Inflammatory macrophage treated with lipopolysaccharide for 1 hour (primary cell): ENCODE data around the gene CEP131.
A peak's percentile ranks its signal among the peaks of the same experiment; 100 is the strongest.

Source experiments
- DNase-seq, 2 donors: peaks; one replicate each; pipeline ENCODE4 v3.0.0-alpha.2; 2020 to 2022

CEP131 gene

DNA sequence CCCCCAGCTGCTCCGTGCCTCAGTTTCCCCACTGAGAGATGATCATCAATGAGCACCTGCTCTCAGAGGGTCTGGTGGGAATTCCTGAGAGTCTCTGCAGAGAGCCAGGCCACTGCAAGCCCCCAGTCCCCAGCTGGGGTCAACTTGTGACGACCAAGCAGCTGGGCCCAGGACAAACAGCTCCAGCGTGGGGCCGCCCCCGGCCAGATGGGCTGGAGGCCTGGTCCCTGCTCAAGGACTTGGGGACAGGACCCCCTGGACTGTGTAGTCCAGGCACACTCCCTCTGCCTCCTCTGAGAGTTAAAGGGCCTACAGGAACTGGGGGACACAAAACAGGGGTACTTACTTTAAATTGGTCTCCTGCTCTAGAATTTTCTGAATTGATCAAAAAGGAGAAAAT is 40.2 kb downstream of the CEP131 start:
- no peak for DNase-seq

DNA sequence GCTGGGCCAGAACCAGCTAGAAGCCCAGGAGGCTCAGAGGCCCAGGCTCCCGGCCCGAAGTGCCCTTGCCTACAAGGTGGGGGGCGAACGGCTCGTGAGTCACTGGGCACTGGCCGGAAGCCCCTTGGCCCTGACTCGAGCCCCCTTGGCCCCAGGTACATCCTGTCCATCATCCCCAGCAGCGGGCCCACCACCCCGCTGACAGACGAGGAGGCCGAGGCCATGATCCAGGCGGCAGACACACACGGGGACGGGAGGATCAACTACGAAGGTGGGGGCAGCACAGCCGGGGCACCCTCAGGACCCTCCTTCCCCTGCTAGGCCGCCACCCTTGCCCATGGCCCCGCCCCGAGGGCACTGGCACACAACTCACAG is 41.0 kb downstream of the CEP131 start:
- no peak for DNase-seq

DNA sequence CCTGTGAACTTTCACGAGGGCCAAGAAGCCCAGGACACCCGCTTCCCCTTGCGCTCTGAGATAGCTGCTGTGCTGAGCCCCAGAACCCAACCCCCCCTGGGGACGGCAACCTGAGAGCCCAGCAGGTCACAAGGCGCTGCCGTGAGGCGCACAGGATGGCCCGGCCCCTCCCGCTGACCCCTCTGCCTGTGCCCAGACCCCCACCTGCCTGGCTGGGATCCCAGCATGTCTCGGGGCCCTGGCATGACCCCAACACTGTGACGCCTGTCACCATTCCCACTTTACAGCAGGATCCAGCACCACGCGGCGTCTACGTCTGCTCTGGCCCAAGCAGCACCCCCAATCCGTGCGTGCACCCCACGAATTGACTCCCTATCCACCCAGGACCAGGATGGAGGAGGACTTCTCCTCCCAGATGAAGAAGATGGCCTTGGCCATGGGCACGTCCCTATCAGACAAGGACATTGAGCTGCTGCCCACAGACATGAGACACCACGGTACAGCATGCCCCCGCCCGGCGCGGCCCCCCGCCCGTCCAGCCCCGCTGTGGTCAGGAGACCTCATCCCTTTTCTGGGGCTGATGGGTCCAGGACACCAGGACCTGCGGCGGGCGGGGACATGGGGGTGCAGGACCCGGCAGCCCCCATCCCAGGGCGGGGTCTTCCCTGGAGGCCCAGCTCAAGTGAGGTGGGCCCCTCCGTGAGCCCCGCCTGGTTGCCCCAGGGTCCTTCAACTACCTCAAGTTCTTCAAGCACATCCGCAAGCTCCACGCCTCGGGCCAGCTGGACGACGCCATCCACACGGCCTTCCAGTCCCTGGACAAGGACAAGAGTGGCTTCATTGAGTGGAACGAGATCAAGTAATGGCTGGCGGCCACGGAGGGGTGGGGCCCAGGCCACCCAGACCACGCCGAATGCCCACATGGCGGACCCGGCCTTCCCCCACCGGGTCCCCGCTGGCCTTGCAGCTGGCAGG is 41.6 kb downstream of the CEP131 start:
- no peak for DNase-seq

DNA sequence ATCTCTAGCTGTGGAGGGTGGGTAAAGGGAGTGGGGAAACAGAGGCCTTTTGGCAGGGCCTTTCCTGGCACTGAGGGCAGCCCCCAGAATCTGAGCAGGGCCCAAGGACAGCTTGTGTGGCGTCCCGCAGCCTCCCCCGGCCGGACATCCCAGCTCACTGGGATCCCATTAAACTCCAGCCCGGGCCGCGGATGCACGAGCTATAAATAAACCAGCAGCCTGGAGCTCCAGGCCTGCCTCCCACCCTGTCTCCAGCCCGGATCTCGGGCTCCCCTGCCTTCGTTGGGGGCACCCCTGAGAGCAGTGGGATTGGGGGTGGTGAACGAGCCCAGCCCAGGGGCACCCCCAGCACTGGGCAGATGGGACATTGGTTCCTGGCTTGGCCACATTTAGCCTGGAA is 42.9 kb downstream of the CEP131 start:
- DNase-seq: no peak

DNA sequence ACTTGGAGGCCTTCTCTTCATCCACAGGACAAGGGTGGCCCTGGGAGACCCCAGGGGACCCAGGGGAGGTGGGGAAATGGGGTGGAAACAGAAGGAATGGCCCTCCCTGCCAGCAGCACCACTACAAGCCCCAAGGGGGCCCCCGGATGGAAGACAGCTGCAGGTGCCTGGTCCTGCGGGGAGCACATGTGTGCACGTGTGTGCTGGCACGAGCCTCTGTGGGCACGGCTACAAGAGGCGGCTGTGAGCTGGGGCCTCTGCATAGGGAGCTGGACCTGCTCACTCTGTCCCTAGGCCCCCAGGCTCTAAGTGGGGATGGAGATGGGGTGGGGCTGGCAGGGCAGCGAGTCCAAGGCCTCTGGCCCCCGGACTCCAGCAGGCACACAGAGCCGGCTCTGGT is 43.5 kb downstream of the CEP131 start:
- no peak for DNase-seq

DNA sequence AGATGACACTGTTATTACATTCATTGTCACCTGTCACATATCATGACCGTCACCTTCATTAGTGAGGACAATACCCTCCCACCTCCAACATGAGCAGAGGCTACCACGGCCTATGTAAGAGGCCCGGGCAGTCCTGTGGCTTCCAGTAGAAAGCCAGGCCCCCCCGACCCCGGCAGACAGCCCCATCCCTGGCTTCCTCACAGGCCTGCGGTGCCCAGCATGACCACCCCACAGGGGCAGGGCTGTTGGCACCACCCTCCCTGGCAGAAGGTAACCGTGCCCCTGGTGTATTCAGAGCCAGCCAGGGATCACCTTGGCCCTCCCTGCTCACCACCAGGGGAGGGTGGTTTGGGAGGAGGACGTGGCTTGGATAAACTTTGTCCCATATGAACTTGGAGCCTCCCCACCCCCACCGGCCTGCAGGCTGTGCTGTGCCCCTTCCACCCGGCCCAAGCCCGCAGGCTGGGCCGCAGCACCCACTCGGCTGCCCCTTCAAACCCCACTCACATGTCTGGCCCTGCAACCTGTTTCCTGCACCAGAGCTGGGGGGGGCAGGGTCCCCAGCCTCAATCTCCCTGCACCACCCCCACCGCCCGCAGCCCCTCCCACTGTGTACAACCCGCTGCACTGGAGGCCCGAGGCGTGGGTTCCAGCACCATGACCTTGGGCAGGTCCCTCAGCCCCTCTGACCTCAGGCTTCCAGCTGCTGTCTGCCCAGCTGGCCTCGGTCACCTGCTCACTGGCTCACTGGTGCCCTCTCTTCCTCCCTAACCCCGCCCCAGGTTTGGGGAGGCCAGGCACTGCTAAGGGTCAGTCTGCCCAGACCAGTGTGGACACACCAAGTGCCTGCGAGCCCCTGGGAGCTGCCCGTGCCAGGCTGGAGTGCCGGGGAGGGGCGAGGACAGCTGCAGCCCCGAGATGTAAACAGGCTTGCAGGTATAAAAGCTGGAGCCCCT is 44.4 kb downstream of the CEP131 start:
- DNase-seq: no peak

DNA sequence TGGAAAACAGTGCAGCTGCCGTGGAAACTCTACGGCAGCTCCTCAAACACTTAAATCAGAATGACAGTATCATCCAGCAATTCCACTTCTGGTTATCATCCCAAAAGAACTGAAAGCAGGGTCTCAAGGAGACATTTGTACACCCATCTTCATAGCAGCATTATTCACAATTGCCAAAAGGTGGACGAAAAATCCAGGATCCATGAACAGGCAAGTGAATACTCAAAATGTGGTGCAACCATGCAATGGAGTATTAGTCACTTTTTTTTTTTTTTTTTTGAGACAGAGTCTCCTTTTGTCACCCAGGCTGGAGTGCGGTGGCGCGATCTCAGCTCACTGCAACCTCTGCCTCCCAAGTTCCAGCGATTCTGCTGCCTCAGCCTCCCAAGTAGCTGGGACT is 46.1 kb downstream of the CEP131 start:
- DNase-seq: peak in 1 of 2 donors; percentile 43

DNA sequence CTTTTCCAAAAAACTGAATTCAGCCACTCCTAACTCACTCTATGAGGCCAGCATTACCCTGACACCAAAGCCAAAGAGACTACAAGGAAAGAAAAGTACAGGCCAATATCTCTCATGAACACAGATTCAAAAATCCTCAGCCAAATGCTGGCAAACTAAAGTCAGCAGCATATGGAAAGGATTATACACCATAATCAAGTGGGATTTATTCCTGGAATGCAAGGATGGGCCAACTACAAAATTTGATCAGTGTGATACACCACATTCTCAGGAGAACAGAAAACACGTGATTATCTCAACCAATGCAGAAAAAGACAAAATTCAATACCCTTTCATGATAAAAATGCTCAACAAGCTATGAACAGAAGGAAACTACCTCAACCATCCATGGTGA is 49.0 kb downstream of the CEP131 start:
- DNase-seq: no peak

DNA sequence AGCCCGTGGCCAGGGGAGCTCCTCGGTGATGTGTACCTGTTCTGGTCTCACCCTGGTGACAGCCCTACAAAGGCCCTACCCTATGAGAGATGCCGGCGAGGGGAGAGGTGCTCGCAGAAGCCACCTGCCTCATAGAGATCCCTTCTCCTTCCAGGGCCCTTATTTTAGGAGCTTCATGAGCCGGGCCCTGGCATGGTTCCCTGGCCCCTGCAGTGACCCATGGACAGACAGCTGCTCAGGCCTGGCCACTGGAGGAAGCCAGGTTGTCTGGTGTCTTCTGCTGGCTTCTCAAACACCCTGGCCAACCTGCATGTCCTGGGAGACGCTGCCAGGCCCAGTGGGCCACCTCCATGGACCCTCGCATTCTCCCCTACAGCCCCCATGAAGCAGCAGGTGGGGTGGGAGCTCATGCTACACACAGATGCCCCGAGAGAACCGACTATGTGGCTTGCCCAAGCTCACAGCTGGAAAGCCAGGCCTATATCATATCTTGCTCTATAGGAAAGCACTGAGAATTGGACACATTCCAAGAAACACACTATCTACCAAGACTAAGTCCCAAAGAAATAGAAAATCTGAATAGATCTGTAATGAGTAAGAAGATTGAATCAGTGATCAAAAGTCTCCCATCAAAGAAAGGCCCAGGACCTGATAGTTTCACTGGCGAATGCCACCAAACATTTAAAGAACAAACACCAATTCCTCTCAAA is 49.6 kb downstream of the CEP131 start:
- DNase-seq: no peak

DNA sequence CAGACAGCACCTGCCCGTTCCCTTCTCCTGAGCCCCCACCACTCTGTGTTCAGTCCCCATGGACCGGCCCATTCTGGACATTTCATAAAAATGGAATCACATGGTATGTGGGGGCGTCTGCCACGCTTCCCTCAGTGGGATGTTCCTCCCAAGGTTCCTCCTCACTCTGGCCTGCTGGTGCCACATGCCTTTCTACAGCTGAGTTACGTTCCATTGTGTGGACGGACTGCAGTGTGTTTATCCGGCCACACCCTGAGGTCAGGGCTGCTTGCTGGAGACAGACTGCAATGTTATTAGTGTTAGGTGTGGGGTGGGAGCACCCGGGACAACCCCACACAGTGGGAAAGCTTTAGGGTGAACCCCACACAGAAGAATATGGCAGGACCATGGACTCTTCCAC is 50.8 kb downstream of the CEP131 start:
- DNase-seq: peak; percentile 72 to 74

DNA sequence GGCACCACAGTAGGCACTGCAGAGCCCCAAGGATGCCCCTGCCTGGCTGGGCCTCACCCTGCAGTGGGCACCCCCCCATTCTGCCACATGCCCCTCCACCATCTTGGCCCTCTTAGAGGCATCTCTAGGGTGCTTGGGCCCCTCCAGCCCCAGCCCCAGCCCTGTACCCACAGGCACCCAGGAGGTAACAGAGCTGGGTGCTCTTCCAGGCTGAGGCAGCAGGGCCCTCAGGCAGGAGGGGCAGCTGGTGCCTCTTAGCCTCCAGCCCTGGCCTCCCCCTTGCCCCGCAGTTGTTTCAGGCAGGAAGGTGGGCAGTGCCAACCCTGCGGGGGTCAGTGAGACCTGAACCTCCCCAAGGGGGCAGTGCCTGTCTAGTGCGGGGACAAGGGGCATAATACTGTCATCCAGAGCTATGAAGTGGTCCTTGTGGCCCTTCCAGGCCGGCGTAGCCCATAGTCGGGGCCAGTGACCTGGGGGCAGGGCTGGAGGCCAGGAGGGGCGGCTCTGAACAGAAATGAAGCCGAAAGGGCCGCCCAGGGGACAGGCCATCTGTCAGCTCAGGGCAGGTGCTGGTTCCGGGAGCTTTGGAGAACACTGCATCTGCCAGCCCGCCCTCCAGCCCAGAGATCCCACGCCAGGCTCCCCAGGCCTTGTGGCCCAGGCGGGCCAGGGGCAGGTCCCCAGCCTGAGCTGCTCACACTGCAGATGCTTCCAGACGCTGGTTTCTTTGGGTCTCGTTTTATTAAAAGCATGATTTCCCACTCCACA is 51.9 kb downstream of the CEP131 start:
- DNase-seq: no peak

DNA sequence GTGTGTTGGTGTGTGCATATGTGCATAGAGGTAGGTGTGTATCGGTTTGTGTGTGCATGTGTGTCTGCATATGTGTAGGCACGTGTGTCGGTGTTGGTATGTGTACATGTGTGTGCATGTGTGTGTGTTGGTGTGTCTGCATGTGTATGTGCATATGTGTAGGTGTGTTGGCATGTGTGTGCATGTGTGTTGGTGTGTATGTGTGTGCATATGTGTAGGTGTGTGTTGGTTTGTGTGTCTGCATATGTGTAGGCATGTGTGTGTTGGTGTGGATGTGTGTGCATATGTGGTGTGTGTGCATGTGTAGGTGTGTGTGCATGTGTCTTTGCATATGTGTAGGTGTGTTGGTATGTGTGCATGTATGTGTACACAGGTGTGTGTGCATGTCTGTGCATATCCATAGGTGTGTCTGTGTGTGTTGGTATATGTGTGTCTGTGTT is 52.9 kb downstream of the CEP131 start:
- no peak for DNase-seq

DNA sequence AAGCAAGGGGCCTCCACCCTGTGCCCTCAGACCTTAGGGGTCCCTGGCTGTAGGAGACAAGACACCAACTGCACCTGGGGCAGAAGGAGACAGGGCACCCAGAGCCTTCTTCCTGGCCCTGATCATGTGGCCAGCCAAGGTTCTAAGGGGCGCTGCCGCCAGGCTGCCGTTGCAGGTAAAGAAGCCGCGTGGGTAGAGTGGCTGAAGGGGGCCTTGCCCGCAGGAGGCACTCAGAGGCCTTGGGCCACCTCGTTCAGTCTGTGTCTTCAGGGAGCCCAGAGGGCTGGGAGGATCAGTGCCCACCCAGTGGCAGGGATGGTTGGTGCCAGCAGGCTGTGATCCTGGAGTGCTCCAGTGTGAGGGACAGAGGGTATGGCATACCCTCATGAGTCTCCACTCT is 55.1 kb downstream of the CEP131 start:
- DNase-seq: no peak

DNA sequence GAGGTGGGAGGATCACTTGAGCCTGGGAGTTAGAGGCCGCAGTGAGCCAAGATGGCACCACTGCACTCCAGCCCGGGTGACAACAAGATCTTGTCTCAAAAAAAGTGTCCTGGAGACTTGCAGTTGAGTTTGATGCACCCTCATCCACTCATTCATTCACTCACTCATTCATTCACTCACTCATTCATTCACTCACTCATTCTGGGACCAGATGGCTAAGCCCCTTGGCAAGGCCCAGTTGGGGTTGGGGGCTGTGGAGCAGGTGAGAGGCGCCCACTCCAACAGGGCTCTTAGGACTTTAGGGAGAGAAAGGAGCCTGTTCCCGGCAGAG is 55.6 kb downstream of the CEP131 start:
- DNase-seq: no peak

DNA sequence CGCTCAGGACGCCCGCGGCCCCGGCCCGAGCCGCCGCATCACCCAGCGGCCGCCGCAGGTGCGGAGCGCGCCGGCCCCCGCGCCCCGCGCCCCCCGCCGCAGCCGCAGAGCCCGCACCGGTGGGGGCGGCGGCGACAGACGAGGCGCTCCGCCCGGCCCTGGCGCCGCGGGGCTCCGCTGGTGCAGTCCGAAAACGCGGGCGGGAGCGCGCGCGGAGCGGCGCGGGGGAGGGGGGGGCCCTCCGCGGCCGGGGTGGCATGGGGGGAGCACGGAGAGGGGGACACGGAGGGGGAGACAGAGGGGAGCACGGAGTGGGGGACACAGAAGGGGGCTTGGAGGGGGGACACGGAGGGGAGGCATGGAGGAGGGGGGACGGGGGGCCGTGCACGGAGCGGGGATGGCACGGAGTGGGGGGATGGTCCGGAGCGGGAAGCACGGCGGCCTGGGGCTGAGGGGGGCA is 56.7 kb downstream of the CEP131 start, which contains the start of gene AATK:
AATK (minus strand) TSS at position 189 of the 460 bp plus-strand sequence. CDS start 229 bp downstream, outside the sequence.
- no peak for DNase-seq

DNA sequence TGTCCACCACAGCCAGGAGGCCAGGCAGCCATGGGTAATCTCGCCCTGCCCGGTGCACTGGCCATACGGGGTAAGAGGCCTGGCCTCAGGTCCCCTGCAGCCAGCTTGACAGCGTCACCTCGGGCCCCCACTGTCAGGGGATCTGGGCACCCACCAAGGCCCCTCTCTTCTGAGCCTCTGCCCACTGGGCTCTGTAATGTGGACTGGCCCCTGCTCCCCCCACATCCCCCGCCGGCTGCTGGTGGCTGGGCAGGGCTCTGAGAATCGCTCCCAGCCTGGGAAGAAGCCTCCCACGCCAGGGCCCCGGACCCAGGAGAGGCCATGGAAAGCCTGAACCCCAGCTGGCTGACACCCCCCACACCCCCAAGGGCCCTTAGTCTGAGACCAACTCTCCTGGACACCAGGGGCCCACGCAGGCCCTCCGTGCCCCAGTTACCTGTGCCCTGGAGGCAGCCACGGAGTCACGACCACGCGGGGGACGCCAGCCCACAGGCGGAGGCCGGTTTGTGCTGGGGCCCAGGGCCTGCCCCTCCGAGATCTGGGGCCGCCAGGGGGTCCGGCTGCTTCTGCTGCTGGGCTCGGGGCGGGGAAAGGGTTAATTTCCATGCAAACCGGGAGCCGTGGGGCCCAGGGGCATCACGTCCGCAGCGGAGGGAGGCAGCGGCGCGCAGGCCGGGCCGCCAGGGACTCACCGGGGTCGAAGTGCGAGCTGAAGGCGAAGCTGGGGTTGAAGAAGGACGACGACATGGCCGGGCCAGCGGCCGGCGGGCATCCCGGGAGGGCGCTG is 57.3 kb downstream of the CEP131 start, which contains the start of gene PVALEF:
PVALEF (plus strand) TSS at position 262 of the 787 bp plus-strand sequence. CDS start 15,720 bp downstream, outside the sequence.
- DNase-seq: no peak

DNA sequence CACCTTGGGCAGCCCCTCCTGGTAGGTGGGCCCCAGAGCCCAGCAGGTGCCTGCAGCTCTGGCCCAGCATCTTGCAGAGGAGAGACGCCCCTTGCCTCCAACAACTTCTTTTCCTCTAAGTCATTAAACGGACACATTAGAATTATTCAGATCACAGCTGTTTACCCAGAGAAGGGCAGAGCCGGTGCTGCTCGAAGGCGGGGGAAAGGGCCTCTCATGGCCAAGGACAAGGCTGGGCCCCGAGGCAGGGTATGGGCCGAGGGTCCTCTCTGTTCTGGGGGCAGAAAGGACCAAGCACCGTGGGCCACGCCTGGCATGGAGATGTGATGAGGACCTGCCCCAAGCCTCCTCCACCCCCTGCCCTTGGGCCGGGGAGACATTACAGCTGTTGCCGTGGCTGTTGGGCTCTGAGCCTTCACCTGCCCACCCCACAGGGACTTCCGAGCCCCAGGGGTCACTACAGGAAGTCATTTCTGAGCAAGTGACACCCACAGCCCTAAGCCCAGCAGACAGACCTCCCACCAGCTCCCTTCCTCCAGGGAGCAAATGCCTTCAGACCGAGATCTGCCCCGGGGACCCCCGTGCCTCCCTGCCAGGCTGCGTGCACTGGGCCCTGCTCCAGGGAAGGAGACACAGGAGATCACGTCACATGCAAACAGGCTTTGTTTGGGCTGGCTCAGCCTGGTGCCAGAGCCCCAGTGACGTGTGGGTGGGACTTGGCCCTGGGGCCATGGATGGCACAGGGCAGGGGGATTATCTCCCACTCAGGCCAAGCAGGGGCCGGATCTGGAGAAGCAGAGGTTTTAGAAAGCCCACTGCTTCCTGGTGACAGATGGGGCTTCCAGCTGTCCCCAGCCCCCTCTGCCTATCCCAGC is 58.2 kb downstream of the CEP131 start:
- no peak for DNase-seq

DNA sequence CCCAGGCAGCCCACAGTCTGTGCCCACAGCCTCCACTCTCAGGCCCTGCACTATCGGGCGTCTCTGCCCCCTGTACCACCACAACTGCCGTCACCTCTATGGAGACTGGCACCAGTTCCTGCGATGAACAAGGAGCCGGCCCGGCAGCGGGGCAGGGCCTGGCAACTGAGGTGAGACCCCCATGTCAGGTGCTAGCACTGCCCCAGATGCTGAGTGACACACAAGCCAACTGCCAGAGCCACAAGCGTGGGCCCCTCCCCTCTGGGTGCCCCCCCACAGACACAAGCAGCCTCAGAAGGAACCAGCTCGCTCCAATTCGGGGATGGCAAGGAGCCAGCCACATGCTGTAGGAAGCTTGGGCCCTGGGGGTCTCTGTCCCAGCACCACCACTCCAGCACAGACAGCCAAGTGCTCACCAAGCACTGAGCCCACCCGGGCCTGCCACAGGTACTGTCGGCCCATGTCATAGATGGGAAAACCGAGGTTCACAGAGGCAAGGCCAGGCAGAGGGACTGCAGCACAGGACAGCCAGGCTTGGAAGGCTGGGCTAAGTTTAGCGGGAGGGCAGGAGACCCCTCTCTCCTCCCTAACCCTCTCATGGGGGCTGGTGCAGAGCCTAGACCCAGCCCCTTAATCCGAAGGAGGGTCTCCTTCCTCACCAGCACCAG is 58.9 kb downstream of the CEP131 start:
- no peak for DNase-seq

DNA sequence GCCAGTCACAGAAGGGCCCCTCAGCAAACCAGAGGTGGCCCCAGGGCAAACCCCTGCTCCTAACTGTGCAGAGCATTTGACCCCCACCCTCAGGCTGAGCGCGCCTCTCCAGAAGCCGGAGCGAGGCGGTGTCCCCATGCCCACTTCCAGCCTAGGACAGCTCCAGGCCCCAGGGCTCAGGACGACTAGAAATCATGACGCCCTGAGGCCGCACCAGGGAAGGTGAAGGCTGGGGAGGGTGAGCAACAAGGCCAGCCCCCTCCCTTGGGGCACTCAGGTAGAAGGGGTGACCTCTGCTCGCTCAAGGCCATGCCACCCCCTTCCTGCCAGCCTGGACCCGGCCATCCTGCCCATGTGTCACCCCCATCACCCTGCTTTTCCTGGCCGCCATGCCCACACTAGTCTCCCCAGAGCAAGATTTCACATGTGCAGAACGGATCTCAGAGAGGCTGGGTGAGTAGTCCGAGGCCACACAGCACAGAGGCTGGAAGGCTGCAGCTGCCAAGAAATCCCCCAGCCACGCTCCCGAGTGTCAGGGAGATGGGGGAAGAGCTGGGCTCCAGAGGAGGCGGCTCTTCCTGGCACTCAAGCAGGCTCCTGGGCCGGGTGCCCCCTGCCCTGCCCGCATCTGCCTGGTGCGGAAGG is 59.6 kb downstream of the CEP131 start:
- DNase-seq: no peak
